Left cardiac atrium (tissue), 4 donors: ENCODE data around the gene TTLL8. TPM values are rescaled to one million over a fixed set of nuclear protein-coding genes. Genes with fewer than 3 reads are reported as not detected.

Experiments used
- ATAC-seq, 2 donors: fragments of 200-7000 bp; cut with Tn5 transposase; one replicate each; pipeline ENCODE4 v1.9.1; 2020; ENCODE audit warnings: mild to moderate bottlenecking in 2 of 2, moderate library complexity in 2 of 2
- DNase-seq: peaks from one replicate; pipeline ENCODE4 v3.0.0-alpha.2; 2020
- intact Hi-C, 2 donors: fragments of 100-400 bp; cut with DNase I; formaldehyde crosslinking; loops; one replicate each; pipeline versions ENCODE4 v1.14.1 to v1.15.1; 2022 to 2023
- total RNA-seq, 2 donors: library from RNA; stranded (reverse); fragmentation: NEBNext Ultra II Directional; extraction: Animal tissue kit (Norgen Biotek cat#: 25700); gene quantifications; one replicate each; pipeline ENCODE4 v1.2.1, GENCODE V29; 2021
- donor health status: DM: no; HTN: yes; CAD: no.
- donor health status: DM: no; HTN: yes; CAD: no; lungs with severe emphysema.
- donor health status: DM: yes; HTN: yes; CAD: no.
- donor health status: Dilated cardiomyopathy.

Gene TTLL8
- total RNA-seq, 2 donors from 2014 or later = not detected

DNA sequence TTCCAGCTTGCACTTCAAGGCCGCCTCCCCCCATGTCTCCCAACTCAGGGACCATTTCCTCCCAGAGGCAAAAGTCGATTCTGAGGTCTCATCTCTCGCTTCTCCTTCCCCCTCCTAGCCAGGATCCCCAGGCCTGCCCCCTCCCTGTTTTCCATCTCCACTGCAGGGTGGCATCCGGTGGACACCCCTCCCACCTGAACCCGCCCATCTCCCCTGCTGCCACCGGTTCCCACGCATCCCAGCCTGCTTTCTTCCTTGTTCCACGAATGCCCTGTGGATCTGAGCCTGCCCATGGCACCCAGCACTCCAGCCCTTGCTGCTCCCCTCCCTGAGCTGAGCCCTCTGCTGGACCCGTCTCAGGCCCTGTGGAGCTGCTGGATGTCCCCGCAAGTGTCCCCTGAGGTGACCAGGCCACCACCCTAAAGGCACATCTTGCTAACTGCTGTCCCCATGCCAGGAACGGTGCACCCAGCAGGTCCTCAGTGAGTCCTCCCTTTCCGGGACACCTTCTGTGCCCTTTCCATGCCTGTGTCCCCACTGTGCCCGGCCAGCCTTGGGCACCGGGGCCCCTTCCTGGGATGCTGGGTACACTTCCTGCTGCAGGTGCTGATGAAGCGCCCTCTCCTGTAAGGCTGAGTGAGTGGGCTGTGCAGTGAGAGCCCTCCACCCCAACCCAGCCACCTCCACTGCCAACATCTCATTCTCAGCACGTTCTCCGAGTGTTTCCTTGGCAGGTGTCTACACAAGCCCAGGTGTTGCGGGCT lies 46.5 kb downstream of the TTLL8 start:
- intact Hi-C loops = no loop called here
- ATAC-seq (no peak), DNase-seq (no peak)

DNA sequence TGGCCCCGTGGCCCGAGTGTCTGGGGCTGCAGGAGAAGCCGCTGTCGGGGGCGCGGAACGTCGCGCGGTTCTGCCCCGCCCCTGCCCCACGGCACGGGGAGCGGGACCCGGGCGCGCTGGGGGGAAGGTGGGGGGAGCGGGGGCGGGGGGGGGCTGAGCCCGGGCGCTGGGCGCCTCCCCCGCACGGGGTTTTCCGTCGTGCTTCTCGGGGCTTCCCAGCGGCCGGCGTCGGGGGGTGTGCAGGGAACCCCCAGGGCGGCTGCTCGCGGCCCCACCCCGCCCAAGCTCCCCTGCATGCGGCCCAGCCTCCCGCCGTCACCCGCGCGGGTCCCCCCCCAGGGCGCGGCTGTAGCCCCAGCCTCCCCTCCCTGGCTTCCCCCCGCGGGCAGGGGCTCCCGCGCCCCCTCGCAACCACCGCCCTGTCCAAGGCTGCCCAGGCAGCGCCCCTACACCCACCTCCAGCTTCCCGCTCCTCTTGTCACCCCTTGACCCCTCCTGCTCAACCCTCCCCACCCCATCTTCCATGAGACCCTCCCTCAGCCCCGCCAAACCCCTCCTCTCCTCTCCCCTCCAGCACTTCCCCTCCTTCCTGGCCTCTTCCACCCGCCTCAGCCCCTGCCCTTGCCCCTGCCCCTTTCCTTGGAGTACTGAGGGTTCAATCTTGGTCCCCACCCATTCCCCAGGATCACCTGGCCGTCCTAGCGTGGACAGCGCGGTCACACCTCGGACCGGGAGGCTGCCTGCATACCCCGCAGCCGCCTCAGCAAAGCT lies 47.2 kb downstream of the TTLL8 start:
- intact Hi-C loops = no loop called here
- ATAC-seq = no peak
- no peak for DNase-seq

DNA sequence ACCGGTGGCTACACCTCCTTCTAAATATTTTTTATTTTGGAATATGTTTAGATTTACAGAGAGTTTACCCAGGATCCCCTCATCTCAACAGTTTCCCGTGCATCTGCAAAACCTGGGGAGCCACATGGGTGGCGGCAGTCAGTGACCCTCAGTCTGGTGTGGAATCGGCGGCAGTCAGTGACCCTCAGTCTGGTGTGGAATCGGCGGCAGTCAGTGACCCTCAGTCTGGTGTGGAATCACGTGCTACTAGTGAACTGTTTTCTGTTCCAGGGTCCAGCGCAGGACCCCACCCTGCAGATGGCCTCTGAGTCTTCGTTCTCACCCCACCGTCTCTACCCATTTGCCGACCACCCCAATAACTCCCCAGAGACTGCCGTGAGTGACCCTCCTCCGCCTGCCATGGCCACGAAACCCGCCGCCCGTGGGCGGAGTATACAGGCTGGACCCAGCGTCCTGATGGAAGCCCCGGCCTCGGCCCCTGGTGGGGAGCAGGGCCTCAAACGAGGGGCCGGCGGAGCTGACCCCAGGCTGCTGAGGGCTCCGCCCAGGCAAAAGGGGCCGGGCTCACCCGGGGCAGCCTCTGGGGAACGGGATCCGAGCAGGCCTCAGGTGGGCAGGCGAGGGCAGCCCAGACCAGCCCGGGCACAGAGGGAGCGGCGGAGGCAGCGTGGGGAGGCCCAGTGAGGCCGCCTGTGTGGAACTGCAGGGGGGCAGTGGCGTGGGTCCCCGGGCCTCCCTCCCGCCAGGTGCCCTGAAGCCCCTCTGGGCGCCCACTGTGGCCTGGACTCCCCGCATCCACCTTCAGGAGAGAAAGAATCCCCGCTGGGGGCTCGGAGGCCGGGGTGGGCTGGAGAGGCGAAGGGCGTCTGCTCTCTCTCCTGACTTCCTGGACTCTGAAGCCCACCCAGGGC lies 48.1 kb downstream of the TTLL8 start:
- ATAC-seq (peak in 1 of 2 donors; percentile 35), DNase-seq (no peak)
- intact Hi-C loops = no loop called here

DNA sequence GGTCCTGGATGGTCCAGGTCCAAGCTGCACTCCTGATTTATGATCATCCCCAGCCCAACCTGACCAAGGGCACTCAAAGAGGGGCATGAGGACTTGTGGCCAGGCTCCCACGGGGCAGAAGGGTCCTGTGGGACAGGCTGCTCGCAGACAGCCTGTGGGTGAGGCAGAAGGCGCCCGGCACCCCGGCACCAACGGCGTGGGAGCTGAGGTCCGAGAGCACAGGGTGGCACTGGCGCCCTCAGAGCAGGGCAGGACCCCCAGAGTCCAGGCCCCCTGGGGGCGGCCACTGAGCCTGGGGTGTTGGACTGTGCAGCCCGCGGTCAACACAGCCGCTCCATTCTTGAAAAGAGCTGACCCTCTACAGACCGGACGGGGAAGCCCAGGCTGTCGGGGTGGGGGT lies 48.8 kb downstream of the TTLL8 start:
- ATAC-seq = no peak
- DNase-seq = no peak
- intact Hi-C loops = no loop called here

DNA sequence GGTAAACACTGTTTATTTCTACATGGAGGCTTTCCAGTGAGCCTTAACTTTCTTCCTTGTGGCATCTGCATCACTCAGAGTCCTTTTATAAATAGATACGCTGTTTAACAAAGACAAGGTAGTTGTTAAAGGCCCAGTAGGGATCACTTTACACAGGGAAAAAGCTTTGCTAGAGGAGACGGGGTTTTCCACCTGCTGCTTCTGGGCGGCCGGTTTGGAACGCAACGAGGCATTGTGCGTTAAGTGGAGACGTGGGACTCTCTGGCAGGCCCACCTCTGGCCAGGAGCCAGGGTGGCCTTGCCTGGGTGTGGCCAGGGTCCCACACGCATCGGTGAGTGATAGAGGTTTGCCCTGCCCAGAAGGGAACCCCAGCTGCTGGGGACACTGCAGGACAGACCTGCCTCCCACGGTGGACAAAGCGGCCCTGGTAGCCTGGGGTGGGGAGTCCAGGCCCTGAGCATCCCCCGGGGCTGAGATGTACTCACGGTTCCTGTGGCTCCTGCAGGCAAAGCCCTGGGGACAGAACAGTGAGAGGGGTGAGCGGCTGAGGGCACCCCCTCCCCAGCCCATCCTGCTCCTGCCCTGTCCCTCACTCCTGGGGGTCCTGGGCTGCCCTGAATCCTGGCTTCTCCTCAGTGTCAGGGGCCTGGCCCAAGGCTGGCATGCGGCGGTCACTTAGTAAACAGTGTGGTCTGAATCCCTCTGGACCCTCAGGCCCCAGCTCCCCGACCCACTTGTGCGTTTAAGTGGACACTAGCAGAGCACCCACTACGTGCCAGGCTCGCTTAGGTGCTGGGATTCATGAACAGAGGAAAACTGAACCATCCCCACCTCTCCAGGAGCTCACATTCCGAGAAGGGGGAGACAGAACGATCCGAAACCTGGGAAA lies 49.7 kb downstream of the TTLL8 start:
- DNase-seq (no peak), ATAC-seq (no peak)
- intact Hi-C loops = no loop called here

DNA sequence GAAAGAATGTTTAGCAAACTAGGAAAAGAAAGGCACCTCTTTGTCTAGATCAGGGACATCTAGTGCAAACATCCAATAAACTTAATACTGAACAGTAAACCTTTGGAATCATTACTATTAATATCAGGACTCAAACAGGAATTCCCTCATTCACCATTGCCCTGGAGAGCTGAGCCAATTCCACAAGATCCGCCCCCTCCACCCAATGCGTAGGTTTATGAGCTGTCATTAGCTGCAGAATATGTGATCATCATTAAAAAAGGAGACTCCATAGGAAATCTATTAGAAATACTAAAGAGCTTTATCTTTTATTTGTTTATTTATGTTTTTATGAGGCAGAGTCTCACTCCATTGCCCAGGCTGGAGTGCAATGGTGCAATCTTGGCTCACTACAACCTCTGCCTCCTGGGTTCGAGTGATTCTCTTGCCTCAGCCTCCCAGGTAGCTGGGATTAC lies 51.0 kb downstream of the TTLL8 start:
- ATAC-seq = no peak

DNA sequence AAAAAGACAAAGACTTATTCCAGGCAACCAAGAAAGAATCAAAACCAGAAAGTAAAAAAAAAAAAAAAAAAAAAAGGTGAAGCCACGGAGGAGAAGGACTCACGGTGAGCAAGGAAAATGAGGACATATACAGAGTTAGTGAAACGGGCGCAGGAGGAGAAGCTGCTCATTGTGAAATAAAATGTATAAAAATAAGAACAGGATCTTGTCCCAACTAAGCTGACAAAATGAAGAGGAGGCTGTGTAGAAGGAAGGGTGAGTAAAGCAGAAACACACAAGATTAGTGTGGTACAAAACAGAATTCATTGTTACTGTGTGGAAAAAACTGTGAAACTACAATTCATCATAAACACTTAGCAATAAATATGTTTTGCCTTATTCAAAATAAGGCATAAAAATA lies 53.2 kb downstream of the TTLL8 start:
- DNase-seq = no peak
- intact Hi-C loops = no loop called here
- ATAC-seq = no peak

More for the DNA sequence above, 51.0 kb downstream of the TTLL8 start:
- intact Hi-C loops = no loop called here
- no peak for DNase-seq

DNA sequence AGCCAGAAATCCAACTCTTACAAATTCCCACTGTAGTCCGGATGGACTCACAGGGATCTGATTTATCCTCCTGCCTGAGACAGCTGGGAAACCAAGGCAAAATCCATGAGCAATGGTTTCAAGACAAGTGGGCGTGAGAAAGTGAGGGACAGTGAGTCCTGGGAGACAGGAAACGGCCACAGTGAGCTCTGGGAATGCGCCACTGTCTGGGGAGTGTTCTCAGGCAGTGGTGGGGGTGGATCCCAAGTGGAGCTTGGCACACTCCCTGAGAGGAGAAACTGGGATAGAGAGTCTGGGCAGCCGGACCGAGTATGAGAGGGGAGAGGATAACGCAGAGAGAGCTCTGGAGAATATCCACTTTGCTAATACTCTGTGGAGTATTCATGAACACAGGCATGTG lies 55.3 kb downstream of the TTLL8 start:
- no peak for DNase-seq
- ATAC-seq = peak; percentile 29 to 34
- intact Hi-C loops = no loop called here

DNA sequence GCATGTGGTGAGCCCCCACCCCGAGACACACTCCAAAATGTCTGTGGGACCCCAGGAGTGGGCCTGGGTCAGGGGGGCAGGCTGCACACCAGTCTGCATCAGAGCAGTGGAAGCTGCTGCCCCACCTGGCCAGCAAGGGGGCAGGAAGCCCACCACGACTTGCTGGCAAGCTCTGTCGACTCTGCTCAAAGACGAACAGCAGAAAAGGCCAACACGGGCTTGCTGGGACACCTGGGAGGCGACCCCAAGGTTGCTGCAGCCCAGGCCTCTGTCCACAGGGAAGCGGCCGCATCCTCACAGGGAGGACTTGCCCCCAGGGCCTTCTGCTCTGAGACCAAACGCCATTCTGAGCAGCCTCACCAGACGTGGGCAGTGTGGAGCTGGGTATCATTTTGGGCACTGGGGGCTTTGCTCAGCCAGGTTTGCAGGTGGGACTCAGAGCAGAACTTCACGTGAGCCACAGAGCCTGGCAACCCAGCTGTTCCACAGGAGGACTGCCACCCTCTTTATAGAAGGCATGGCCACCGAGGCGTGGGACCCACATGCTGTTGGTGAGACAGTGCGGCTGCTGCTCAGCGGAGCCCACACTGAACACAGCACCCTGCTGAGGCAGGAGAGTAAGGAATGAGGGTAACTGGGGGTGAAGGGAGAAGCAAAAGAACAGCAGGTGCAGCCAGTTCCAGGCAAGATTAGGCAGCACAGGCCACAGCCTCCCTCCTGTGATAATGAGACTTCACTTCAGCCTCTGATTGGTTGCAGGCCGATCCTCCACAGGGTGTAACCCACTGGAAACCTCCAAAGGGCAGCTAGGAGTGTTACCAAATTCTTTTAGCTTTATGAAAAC lies 56.5 kb downstream of the TTLL8 start:
- intact Hi-C loops = no loop called here
- ATAC-seq = peak in 1 of 2 donors; percentile 26

DNA sequence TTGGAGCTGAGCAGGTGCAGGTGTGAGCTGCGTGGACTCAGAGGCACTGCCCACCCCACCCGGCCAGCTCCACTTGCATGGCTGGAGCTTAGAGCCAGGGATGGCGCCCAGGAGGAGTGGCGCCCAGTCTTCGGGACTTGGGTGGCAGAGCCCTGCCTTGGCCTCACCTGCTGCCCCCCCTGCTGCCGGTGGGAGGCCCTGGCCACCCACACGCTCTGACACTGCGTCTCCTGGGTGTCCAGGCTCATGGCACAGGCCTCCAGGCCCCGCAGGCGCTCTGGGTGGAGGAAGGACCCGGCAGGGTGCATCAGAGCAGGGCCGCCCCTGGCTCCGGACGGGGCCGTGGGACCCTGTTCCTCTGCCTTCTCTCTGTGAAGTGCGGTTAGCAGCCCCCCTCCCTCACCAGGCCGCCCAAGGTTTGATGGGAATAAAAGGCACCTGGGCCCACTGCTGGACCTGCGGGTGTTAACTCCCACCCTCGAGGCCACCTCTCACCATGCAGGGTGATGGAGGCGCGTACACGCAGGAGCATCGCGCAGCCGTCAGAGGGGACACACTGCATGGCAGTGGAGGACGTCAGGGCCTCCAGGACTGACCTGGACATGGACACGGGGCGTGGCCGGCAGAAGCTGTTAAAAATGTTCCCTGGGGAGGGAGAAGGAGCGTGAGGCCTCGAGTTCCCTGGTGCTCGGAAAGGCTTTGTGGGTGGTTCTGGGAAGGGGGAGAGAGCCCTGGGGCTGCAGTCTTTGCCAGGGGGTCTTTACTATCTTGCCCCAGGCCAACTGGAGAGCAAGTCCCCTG lies 57.3 kb downstream of the TTLL8 start:
- intact Hi-C loops = no loop called here
- DNase-seq (no peak), ATAC-seq (no peak)

More for the DNA sequence above, 56.5 kb downstream of the TTLL8 start:
- no peak for DNase-seq

DNA sequence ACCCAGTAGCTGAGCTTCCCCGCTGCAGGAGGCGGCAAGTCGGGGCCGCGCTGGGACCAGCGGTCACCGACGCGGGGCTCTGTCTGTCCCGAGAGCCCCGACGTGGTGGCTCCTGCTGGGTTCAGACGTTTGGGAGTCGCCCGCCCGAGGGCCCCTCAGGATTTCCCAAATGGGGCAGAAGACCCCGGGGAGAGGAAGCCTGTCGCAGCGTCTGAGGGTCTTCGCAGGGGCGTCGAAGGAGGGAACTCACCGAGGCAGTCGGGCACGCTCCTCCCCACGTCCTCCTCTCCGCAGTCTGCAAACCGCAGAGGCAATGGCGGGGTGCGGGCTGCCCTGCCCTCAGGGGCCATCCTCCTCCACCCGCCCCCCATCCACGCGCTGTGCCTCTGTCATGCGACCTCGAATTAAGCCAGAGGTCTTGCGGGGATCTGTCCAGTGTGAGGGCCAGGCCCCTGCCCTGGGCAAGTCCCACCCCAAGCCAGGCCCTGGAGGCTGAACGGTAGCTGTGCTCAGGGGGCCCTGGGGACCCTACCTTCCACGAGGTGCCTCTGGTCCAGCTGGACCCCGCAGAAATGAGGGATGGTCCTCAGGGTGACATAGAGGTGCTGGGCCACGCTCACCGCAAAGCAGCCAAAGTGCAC lies 58.0 kb downstream of the TTLL8 start:
- intact Hi-C loops = no loop called here
- DNase-seq (no peak), ATAC-seq (no peak)

DNA sequence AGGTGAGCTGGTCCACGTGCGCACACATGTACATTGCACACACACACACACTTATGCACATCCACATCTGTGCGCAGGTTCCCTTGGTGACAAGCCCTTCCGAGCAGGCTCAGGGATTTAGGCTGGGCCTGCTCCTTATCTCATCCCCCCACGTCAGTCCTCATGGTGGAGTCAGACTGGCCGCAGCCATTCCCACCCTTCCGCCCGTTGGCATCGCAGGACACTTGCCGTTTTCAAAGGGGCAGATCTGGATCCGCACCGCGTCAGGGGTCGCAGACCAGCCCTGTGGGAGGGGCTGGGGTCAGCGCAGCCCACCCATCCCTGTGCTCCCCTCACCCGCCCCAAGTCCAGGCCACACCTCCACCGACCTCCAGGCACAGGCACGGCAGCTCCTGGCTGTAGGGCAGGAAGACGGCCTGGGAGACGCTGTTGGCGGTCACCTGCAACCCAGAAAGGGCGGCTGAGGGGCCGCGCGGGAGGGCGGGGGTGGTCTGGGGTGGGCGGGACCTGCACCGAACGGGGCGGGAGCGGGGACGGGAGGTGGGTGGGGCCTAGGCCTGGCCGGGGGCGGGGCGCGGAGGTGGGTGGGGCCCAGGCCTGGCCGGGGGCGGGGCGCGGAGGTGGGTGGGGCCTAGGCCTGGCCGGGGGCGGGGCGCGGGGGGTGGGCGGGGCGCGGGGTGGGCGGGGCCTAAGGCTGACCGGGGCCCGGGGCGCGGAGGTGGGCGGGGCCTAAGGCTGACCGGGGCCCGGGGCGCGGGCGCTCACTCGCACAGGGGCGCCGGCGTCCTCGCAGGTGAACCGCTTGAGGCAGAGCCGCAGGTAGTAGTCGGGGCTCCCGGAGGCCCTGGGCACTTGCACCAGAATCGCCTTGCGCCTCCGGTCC lies 58.8 kb downstream of the TTLL8 start:
- DNase-seq = no peak
- ATAC-seq = peak; percentile 59 to 70
- intact Hi-C loops = no loop called here

DNA sequence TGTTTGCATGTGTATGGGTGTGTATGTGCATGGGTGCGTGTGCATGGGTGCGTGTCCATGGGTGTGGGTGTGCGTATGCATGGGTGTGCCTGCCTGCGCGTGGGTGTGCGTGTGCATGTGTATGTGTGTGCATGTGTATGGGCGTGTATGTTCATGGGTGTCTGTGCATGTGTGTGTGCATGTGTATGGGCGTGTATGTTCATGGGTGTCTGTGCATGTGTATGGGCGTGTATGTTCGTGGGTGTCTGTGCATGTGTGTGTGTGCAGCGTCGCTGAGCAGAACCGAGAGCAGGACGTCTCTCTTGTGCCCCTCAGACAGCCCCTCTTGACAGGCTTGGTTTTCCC lies 59.4 kb downstream of the TTLL8 start:
- no peak for ATAC-seq
- intact Hi-C loops = no loop called here
- DNase-seq = no peak

DNA sequence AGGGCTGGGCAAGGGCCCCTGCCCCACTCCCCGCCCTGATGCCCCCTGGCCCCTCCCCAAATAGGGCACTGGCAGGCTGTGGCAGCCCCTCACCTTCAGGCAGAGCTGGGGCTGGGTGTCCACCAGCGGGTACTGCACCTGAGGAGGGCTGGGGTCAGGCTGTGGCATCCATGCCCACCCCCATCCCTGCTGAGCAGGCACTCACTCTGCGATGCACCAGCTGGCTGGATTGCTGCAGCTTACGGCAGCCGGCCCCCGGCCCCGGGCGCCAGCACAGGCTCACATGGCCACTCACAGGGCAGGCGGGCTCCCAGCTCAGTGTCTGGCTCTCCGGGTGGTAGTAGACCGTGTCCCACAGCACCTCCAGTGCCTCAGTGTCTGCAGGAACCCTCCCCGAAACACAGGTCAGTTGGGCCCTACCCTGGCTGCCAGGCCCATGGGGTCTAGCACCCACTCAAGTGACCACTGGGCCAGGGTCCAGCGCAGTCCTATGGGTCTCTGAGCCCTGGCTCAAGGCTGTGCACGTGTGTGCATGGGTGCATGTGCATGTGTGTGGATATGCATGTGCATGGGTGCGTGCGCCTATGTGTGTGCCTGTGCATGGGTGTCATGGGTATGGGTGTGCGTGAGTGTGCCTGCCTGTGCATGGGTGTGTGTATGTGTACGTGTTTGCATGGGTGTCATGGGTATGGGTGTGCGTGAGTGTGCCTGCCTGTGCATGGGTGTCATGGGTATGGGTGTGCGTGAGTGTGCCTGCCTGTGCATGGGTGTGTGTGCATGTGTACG lies 60.0 kb downstream of the TTLL8 start:
- ATAC-seq (no peak), DNase-seq (no peak)
- intact Hi-C loops = no loop called here

DNA sequence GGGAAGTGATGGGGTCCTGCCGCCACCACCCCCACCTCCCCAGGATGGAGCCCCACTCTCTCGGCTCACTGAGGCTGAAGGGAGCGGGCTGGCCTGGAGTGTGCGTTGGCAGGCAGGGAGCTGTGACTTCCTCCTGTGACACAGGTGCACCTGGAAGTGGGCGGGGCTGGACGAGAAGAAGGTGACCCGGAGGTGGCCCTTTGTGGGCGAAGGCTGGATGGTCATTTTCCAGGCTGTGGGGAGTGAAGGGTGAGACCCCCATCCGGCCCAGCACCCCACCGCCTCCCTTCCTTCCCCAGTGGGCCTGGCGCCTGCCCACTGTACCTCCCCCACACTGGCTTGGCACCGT lies 60.9 kb downstream of the TTLL8 start:
- intact Hi-C loops = no loop called here
- ATAC-seq (no peak), DNase-seq (no peak)
